Pulmonary artery endothelial cell (primary cell): ENCODE data around the gene EDNRA. TPM values are rescaled to one million over a fixed set of nuclear protein-coding genes. Genes with fewer than 3 reads are reported as not detected.
A peak's percentile ranks its signal among the peaks of the same experiment; 100 is the strongest.

ENCODE experiments used
- DNase-seq: peaks from one replicate; pipeline ENCODE4 v3.0.0-alpha.2; 2011; ENCODE audit warnings: low read depth, low spot score
- total RNA-seq: library from RNA; depleted of rRNA; stranded (reverse); fragments of >200 nt; gene quantifications from 2 replicates; pipeline ENCODE4 v1.2.3, GENCODE V29; 2014

The EDNRA gene
- total RNA-seq, 1 donor from 2014 or later, result 0.07 TPM

- no peak for DNase-seq
These were observed 15.6 kb downstream of the EDNRA start for GRCh38 chr4:147496500-147496899.

- no peak for DNase-seq
These were observed 17.2 kb downstream of the EDNRA start for GRCh38 chr4:147498031-147498660.

- DNase-seq, result no peak
These were observed 27.4 kb downstream of the EDNRA start for GRCh38 chr4:147508346-147508745.

- no peak for DNase-seq
These were observed 28.5 kb downstream of the EDNRA start for GRCh38 chr4:147509386-147509785.

GRCh38 chr4:147510962-147511668, 30.2 kb downstream of the EDNRA start:
- DNase-seq, result no peak

- no peak for DNase-seq
These were observed 32.2 kb downstream of the EDNRA start for GRCh38 chr4:147513091-147513490.

- no peak for DNase-seq
These were observed 33.1 kb downstream of the EDNRA start for GRCh38 chr4:147513952-147514351.

- no peak for DNase-seq
These were observed 34.5 kb downstream of the EDNRA start for GRCh38 chr4:147515220-147515936.

- DNase-seq, result no peak
These were observed 35.2 kb downstream of the EDNRA start for GRCh38 chr4:147516133-147516532.

GRCh38 chr4:147518086-147518485, 37.2 kb downstream of the EDNRA start:
- no peak for DNase-seq

GRCh38 chr4:147518846-147519767, 38.2 kb downstream of the EDNRA start:
- peak; percentile 51 for DNase-seq

GRCh38 chr4:147524601-147525000, 43.7 kb downstream of the EDNRA start:
- no peak for DNase-seq

- no peak for DNase-seq
These were observed 44.8 kb downstream of the EDNRA start for GRCh38 chr4:147525494-147526271.

- no peak for DNase-seq
These were observed 45.4 kb downstream of the EDNRA start for GRCh38 chr4:147526272-147526654.

GRCh38 chr4:147528054-147528453, 47.2 kb downstream of the EDNRA start:
- no peak for DNase-seq

- DNase-seq, result no peak
These were observed 49.2 kb downstream of the EDNRA start for GRCh38 chr4:147530134-147530533.

GRCh38 chr4:147530723-147531122, 49.8 kb downstream of the EDNRA start:
- DNase-seq, result no peak

- DNase-seq, result no peak
These were observed 52.0 kb downstream of the EDNRA start for GRCh38 chr4:147532896-147533295.

- no peak for DNase-seq
These were observed 52.4 kb downstream of the EDNRA start for GRCh38 chr4:147533331-147533730.

GRCh38 chr4:147535124-147535523, 54.2 kb downstream of the EDNRA start:
- no peak for DNase-seq

- DNase-seq, result no peak
These were observed 57.8 kb downstream of the EDNRA start for GRCh38 chr4:147538711-147539110.
